Measurements from ENCODE around the gene PAK5. TPM values are rescaled to one million over a fixed set of nuclear protein-coding genes. Genes with fewer than 3 reads are reported as not detected.

Gene PAK5
- total RNA-seq, 4 donors from 2014 or later = 0.22 TPM; not detected in 3

- H3K4me1 ChIP-seq = no peaks in the 10 kb centered on the region
- no peaks in the 10 kb centered on the region for H3K27me3 ChIP-seq
- H3K4me3 ChIP-seq = no peak overlapping the region
- 87 to 89% methylated on average over 1 of the region's 1 CpG for WGBS, 2 donors
- no peaks in the 10 kb centered on the region for H3K36me3 ChIP-seq
- no peak for TF ChIP-seq POLR2A (IDR thresholded peaks at IDR 0.05)
- no peak for TF ChIP-seq EP300 (IDR thresholded peaks at IDR 0.05)
- TF ChIP-seq, protein P1, sequence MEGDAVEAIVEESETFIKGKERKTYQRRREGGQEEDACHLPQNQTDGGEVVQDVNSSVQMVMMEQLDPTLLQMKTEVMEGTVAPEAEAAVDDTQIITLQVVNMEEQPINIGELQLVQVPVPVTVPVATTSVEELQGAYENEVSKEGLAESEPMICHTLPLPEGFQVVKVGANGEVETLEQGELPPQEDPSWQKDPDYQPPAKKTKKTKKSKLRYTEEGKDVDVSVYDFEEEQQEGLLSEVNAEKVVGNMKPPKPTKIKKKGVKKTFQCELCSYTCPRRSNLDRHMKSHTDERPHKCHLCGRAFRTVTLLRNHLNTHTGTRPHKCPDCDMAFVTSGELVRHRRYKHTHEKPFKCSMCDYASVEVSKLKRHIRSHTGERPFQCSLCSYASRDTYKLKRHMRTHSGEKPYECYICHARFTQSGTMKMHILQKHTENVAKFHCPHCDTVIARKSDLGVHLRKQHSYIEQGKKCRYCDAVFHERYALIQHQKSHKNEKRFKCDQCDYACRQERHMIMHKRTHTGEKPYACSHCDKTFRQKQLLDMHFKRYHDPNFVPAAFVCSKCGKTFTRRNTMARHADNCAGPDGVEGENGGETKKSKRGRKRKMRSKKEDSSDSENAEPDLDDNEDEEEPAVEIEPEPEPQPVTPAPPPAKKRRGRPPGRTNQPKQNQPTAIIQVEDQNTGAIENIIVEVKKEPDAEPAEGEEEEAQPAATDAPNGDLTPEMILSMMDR (IDR thresholded peaks at IDR 0.05) = no peak
- DNase-seq (ENCODE audit: low spot score in 2 of 2) = no peak
- H3K27ac ChIP-seq = no peak overlapping the region
- H3K9me3 ChIP-seq = peaks cover 0 to 24% (median 3%) of the 10 kb centered on the region in 4 donors
Measured at GRCh38 chr20:9761476-9761875, 77.4 kb downstream of the PAK5 start.

- Histone ChIP-seq H3K36me3 (no peaks in the 10 kb centered on the region), H3K9me3 (peaks cover 0 to 24% (median 3%) of the 10 kb centered on the region in 4 donors), H3K27ac (no peak overlapping the region), H3K4me1 (no peaks in the 10 kb centered on the region), H3K27me3 (no peaks in the 10 kb centered on the region), H3K4me3 (no peak overlapping the region)
- WGBS, 2 donors = 46 to 55% methylated on average over 4 of the region's 4 CpGs
- TF ChIP-seq EP300 (IDR thresholded peaks at IDR 0.05) (no peak), POLR2A (IDR thresholded peaks at IDR 0.05) (no peak)
- TF ChIP-seq, protein P1 (IDR thresholded peaks at IDR 0.05) = no peak
- no peak for DNase-seq (ENCODE audit: low spot score in 2 of 2)
Measured at GRCh38 chr20:9759392-9759791, 79.5 kb downstream of the PAK5 start.

GRCh38 chr20:9758752-9759151 lies 80.1 kb downstream of the PAK5 start:
- WGBS, 2 donors = 44 to 49% methylated on average over 1 of the region's 1 CpG
- H3K27ac ChIP-seq = no peak overlapping the region

DNA sequence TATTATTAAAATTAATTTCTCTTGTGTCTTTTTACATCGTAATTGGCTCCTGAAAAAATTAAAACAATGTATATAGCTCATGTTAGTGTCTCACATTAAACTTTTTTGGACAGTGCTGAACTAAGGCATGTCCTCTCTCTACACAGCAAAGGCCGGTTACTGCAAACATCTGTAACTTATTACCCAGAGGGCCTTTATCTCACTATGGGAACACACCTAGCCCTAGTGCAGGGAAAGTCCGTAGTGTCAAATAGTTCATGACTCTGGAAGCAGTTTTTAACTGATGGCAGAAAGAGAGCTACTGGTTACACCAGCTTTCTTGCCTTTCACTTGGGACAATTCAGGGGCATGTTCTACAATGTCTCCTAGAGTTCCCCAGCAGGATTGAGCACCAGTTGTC lies 82.2 kb downstream of the PAK5 start:
- Histone ChIP-seq H3K27me3 (no peaks in the 10 kb centered on the region), H3K4me1 (no peaks in the 10 kb centered on the region), H3K27ac (no peak overlapping the region), H3K36me3 (no peaks in the 10 kb centered on the region), H3K9me3 (peaks cover 0 to 11% (median 3%) of the 10 kb centered on the region in 4 donors), H3K4me3 (no peak overlapping the region)
- 75 to 83% methylated on average over 3 of the region's 3 CpGs for WGBS, 2 donors
- TF ChIP-seq, protein P1 (IDR thresholded peaks at IDR 0.05) = no peak
- TF ChIP-seq EP300 (IDR thresholded peaks at IDR 0.05) (no peak), POLR2A (IDR thresholded peaks at IDR 0.05) (no peak)
- no peak for DNase-seq (ENCODE audit: low spot score in 2 of 2)

More at GRCh38 chr20:9758752-9759151, 80.1 kb downstream of the PAK5 start:
- Histone ChIP-seq H3K4me1 (no peaks in the 10 kb centered on the region), H3K4me3 (no peak overlapping the region), H3K9me3 (peaks cover 0 to 24% (median 3%) of the 10 kb centered on the region in 4 donors), H3K27me3 (no peaks in the 10 kb centered on the region), H3K36me3 (no peaks in the 10 kb centered on the region)
- DNase-seq (ENCODE audit: low spot score in 2 of 2) = no peak
- no peak for TF ChIP-seq EP300 (IDR thresholded peaks at IDR 0.05)
- TF ChIP-seq, protein P1 (IDR thresholded peaks at IDR 0.05) = no peak
- TF ChIP-seq POLR2A (IDR thresholded peaks at IDR 0.05) = no peak

GRCh38 chr20:9755301-9755700 lies 83.6 kb downstream of the PAK5 start:
- no peak for DNase-seq (ENCODE audit: low spot score in 2 of 2)
- no peaks in the 10 kb centered on the region for H3K36me3 ChIP-seq
- no peaks in the 10 kb centered on the region for H3K9me3 ChIP-seq
- no peak overlapping the region for H3K4me3 ChIP-seq
- no peaks in the 10 kb centered on the region for H3K4me1 ChIP-seq
- WGBS, 2 donors = 58 to 73% methylated on average over 1 of the region's 1 CpG
- H3K27me3 ChIP-seq = no peaks in the 10 kb centered on the region
- no peak overlapping the region for H3K27ac ChIP-seq
- TF ChIP-seq, protein P1 (IDR thresholded peaks at IDR 0.05) = no peak
- TF ChIP-seq POLR2A (IDR thresholded peaks at IDR 0.05) (no peak), EP300 (IDR thresholded peaks at IDR 0.05) (no peak)
